BLaER1 (cell line): ENCODE measurements around the gene TMEM89.
A peak's percentile ranks its signal among the peaks of the same experiment; 100 is the strongest.

Source experiments
- H3K27ac ChIP-seq: shearing (Covaris generic); formaldehyde crosslinking; 2 replicates; pipeline ENCODE4 v1.8.1; 2022
- H3K27me3 ChIP-seq: shearing (Covaris generic); formaldehyde crosslinking; 2 replicates; pipeline ENCODE4 v1.8.1; 2022
- H3K36me3 ChIP-seq: shearing (Covaris generic); formaldehyde crosslinking; 2 replicates; pipeline ENCODE4 v1.8.1; 2022
- H3K4me1 ChIP-seq: shearing (Covaris generic); formaldehyde crosslinking; 2 replicates; pipeline ENCODE4 v1.8.1; 2022
- H3K4me2 ChIP-seq: shearing (Covaris generic); formaldehyde crosslinking; 2 replicates; pipeline ENCODE4 v1.8.1; 2022
- H3K4me3 ChIP-seq: shearing (Covaris generic); formaldehyde crosslinking; 2 replicates; pipeline ENCODE4 v1.8.1; 2022
- H3K9ac ChIP-seq: shearing (Covaris generic); formaldehyde crosslinking; 2 replicates; pipeline ENCODE4 v1.8.1; 2022
- H3K9me3 ChIP-seq: shearing (Covaris generic); formaldehyde crosslinking; 2 replicates; pipeline ENCODE4 v1.8.1; 2022
- H4K20me1 ChIP-seq: shearing (Covaris generic); formaldehyde crosslinking; 2 replicates; pipeline ENCODE4 v1.8.1; 2022
- Cebpa-rat ChIP-seq: shearing (Covaris generic); IDR thresholded peaks from 2 replicates; pipeline ENCODE4 v1.8.1; 2022

Gene TMEM89

DNA sequence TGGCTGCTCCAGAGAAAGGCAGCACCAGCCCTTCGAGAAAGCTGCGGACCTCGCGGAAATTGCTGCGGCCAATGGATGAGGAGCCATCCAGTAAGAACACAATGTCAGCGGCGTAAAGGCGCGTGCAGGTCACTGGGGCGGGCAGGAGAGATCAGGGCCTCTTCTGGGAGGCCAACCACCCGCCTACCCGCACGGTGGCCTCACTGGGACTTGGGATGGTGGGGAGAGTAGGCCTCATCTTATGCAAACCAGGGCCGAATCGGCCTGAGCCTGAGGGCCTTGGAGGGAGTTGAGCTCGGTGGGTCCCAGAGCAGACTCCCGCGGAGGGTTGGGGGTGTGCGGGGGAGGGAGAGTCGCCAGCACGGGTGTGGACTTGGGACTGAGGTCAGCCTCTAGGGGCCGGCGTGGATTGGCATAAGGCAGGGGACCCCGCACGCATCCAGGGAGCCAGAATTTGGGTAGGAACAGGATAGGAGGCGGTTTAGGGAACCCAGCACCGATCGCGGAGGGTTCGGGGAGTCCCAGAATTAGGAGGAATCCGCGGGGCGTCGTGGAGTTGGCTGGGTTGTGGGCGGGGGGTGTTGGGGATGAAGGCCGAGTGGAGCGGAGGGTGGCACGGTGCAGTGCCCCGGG is 27.0 kb downstream of the TMEM89 start:
- H4K20me1 ChIP-seq: peaks cover 61% of the 10 kb centered on the region
- H3K4me2 ChIP-seq: peak overlapping the region; percentile 25; the same call in 1 of the 2 replicates
- H3K4me1 ChIP-seq: peaks cover 24% of the 10 kb centered on the region
- peaks cover 30% of the 10 kb centered on the region for H3K36me3 ChIP-seq
- H3K27me3 ChIP-seq: peaks cover 67% of the 10 kb centered on the region
- H3K9me3 ChIP-seq: no peaks in the 10 kb centered on the region
- TF ChIP-seq Cebpa-rat: no peak
- no peak overlapping the region for H3K9ac ChIP-seq
- no peak overlapping the region for H3K4me3 ChIP-seq
- H3K27ac ChIP-seq: no peak overlapping the region

DNA sequence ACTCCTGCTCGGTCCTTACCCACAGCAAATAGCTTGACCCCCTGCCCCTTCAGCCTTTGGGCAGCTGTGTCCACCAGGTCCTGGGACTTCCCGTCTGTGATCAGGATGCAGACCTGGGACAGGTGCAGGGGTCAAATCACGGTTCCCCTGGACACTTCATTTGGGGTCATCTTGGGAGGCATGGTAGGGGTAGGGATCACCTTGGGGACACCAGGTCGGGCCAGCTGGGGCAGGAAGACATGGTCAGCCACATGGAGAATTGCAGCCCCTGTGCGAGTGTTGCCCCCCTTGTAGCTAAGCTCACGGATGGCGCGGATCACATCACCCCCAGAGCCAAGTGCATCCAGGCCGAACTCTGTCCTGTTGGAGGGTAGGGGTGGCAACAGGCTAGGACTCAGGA is 28.2 kb downstream of the TMEM89 start:
- Histone ChIP-seq H3K4me3 (no peak overlapping the region), H3K27ac (no peak overlapping the region), H3K9ac (no peak overlapping the region), H3K9me3 (no peaks in the 10 kb centered on the region), H4K20me1 (peaks cover 49% of the 10 kb centered on the region), H3K4me2 (no peak overlapping the region), H3K36me3 (peaks cover 18% of the 10 kb centered on the region), H3K4me1 (peaks cover 12% of the 10 kb centered on the region), H3K27me3 (peaks cover 67% of the 10 kb centered on the region)
- no peak for TF ChIP-seq Cebpa-rat

DNA sequence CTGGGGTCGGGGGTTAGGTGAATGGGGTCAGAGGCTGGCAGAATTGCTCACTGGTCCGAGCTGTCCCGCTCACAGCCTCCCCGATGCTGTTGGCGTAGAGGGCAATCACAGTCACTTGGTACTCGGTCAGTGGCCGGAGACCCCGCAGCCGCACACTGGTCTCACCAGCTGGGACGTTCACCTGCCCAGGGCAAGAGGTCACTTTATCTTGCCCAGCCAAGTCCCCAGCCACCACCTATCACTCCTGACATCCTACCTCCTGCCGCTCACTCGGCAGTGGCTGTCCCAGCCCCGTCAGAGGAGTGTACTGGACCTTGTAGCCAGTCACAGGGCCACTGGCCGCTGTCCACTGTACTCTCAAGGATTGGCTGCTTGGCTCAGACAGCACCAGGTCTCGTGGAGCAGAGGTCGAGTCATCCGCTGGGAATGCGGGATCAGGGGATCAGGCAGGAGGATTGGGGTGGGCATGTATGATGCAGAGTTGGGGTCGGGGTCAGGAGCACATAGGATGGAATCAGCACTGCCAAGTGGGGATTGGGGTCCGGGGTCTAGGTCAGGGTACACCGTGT is 29.0 kb downstream of the TMEM89 start:
- H3K27me3 ChIP-seq: peaks cover 67% of the 10 kb centered on the region
- H3K9me3 ChIP-seq: no peaks in the 10 kb centered on the region
- H3K4me3 ChIP-seq: no peak overlapping the region
- H3K36me3 ChIP-seq: peaks cover 11% of the 10 kb centered on the region
- H3K4me1 ChIP-seq: peaks cover 4% of the 10 kb centered on the region; the same call in 1 of the 2 replicates
- H3K9ac ChIP-seq: no peak overlapping the region
- H4K20me1 ChIP-seq: peaks cover 41% of the 10 kb centered on the region
- no peak overlapping the region for H3K4me2 ChIP-seq
- no peak overlapping the region for H3K27ac ChIP-seq
- TF ChIP-seq Cebpa-rat: no peak

DNA sequence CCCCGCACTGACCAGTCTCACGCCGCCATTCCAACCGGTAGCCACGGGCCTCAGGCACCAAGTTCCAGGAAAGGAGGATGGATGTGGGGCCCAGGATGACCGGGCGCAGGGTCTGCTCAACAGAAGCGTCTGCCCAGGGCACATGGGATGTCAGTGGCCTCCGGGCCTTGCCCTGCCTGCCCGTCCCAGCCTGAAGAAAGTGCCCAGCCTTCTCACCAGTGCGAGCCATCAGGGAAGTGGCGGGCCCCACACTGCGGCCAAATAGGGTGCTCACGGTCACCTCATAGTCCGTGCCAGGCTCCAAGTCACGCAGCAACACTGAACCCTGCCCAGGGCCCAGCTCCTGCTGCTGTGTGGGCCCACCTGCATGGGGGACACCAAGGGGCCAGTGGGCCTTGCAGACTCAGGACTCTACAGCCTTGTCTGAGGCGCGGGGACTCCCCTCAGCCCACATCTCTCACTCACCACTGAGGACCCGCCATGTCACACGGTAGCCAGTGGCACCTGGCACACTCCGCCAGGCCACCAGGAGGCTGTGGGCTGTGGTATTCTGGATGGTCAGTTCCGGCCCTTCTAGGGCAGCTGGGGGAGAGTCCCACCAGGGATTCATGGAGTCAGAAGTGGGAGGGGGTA is 29.6 kb downstream of the TMEM89 start:
- Histone ChIP-seq H3K27me3 (peaks cover 67% of the 10 kb centered on the region), H3K4me1 (peaks cover 4% of the 10 kb centered on the region; the same call in 1 of the 2 replicates), H3K4me2 (no peak overlapping the region), H4K20me1 (peaks cover 35% of the 10 kb centered on the region), H3K4me3 (no peak overlapping the region), H3K36me3 (peaks cover 5% of the 10 kb centered on the region), H3K9ac (no peak overlapping the region), H3K27ac (no peak overlapping the region), H3K9me3 (no peaks in the 10 kb centered on the region)
- TF ChIP-seq Cebpa-rat: no peak

DNA sequence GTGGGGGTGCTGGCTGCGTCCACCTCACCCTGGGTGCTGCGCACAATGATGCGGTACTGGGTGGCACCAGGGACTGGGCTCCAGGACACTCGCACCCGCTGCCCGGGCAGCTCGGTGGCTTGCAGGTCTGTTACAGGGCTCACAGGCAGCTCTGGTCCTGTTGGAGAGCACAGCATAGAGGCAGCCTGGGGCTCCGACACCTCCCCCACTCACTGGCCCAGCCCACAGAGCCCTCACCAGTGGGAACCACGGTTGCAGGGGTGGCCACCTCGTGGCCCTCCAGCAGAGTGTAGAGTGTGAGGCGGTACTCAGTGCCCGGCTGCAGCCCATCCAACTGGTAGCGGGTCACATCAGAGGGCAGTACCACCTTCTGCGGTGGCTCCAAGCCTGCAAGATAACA is 30.1 kb downstream of the TMEM89 start:
- H3K36me3 ChIP-seq: no peaks in the 10 kb centered on the region
- H3K4me2 ChIP-seq: no peak overlapping the region
- H3K4me1 ChIP-seq: peaks cover 4% of the 10 kb centered on the region; the same call in 1 of the 2 replicates
- peaks cover 30% of the 10 kb centered on the region for H4K20me1 ChIP-seq
- peaks cover 61% of the 10 kb centered on the region for H3K27me3 ChIP-seq
- H3K9ac ChIP-seq: no peak overlapping the region
- H3K27ac ChIP-seq: no peak overlapping the region
- TF ChIP-seq Cebpa-rat: no peak
- no peak overlapping the region for H3K4me3 ChIP-seq
- H3K9me3 ChIP-seq: no peaks in the 10 kb centered on the region

DNA sequence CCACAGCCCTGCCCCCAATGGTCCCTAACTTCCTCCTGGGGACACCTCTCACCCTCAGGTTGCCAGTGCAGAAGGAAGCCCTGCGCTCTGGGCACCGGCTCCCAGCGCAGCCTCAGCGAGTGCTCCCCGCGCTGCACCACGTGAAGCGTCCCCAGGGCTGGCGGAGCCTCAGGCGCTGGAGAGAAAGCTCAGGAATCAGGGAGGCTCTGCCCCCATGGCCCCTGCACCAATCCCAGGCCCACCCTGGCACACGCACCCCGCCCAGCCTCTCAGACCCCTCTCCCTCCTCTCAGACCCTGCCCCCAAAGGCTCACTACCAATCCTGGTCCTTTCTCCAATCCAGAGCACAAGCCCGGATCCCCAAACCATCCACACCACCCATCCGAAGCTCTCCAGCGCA is 33.3 kb downstream of the TMEM89 start:
- Histone ChIP-seq H3K4me1 (no peaks in the 10 kb centered on the region), H3K36me3 (no peaks in the 10 kb centered on the region)

DNA sequence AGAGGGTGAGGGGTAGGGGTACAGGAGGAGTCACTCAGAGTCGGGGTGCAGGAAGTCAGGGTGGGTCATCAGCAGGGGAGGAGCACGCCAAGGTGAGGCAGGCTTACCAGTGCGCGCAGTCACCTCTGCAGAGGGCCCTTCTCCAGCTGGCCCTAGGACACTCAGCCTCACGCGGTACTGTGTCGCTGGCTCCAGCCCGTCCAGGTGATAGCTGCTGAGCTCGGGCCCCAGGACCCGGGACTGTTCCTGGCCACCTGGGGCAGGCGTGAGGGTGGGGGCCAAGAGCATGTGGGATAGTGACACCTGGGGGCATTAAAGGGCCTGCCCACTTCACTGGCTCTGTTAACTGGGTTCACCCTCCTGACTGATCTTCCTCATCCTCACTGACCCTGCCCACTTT is 33.9 kb downstream of the TMEM89 start:
- H3K4me1 ChIP-seq: no peaks in the 10 kb centered on the region
- H4K20me1 ChIP-seq: no peaks in the 10 kb centered on the region
- no peak overlapping the region for H3K4me3 ChIP-seq
- H3K27me3 ChIP-seq: peaks cover 23% of the 10 kb centered on the region
- H3K36me3 ChIP-seq: no peaks in the 10 kb centered on the region
- no peaks in the 10 kb centered on the region for H3K9me3 ChIP-seq
- H3K27ac ChIP-seq: no peak overlapping the region
- H3K4me2 ChIP-seq: no peak overlapping the region
- TF ChIP-seq Cebpa-rat: no peak
- H3K9ac ChIP-seq: no peak overlapping the region

More for the DNA sequence above, 33.3 kb downstream of the TMEM89 start:
- no peak for TF ChIP-seq Cebpa-rat
- Histone ChIP-seq H4K20me1 (0 out of 2 replicates have a peak, but pooled peaks cover under 1% of the 10 kb centered on the region), H3K4me2 (no peak overlapping the region), H3K27me3 (peaks cover 29% of the 10 kb centered on the region), H3K4me3 (no peak overlapping the region), H3K27ac (no peak overlapping the region), H3K9ac (no peak overlapping the region), H3K9me3 (no peaks in the 10 kb centered on the region)

DNA sequence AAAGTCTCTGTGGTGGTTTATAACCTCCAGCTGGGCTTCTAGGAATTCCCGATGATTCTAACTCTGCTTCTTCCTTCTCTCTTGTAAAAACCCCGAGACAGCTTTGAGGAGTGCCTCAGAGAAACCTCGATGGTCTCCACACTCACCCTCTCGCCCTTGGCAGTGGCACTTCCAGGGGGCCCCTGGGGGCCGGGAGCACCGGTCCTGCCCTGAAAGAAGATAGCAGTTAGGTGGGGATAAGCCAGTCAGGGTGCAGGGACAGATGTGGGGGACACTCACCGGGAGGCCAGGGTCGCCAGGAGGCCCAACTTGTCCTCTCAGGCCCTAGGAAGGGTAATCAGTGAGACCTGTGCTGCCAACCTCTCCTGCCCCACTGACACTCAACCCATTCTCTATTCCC is 36.2 kb downstream of the TMEM89 start:
- Histone ChIP-seq H3K4me3 (no peak overlapping the region), H3K9ac (no peak overlapping the region), H3K27ac (no peak overlapping the region), H3K4me1 (no peaks in the 10 kb centered on the region), H3K4me2 (no peak overlapping the region), H3K27me3 (peaks cover 8% of the 10 kb centered on the region; the same call in 1 of the 2 replicates), H3K9me3 (no peaks in the 10 kb centered on the region), H3K36me3 (no peaks in the 10 kb centered on the region), H4K20me1 (no peaks in the 10 kb centered on the region)
- TF ChIP-seq Cebpa-rat: no peak

DNA sequence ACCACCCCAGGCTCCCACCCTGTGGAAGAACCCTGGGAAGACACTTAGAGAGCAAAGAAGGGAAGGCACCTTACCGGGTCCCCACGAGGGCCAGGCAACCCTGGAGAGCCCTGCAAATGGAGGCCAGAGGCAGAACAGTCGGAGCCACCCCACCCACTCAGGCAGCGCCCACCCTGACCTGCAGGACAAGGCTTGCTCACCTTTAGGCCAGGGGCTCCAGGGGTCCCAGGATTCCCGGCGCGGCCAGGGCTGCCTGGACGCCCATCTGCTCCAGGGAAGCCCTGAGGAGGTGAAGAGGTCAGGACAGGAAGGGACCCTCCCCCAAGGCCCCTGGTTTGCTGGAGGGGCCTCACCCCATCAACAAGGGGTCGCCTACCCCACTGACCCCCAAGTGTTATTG is 36.7 kb downstream of the TMEM89 start:
- Histone ChIP-seq H3K9me3 (no peaks in the 10 kb centered on the region), H4K20me1 (no peaks in the 10 kb centered on the region), H3K27ac (no peak overlapping the region), H3K27me3 (peaks cover 2% of the 10 kb centered on the region; the same call in 1 of the 2 replicates), H3K4me3 (no peak overlapping the region), H3K4me2 (no peak overlapping the region), H3K9ac (no peak overlapping the region), H3K36me3 (no peaks in the 10 kb centered on the region), H3K4me1 (no peaks in the 10 kb centered on the region)
- TF ChIP-seq Cebpa-rat: no peak
